GM12865 (cell line): ENCODE data around the gene OR2T1.
"Not testable (repeated sequence)": the region's sequence is repeated elsewhere in the genome, so short reads cannot be mapped to it uniquely, and the experiment has no call there.

Experiments
- DNase-seq: peaks from one replicate; pipeline ENCODE4 v3.0.0; 2010; ENCODE audit warnings: low read depth
- H3K4me3 ChIP-seq: 2 replicates; pipeline ENCODE4 v1.5.1; 2011; ENCODE audit warnings: mild to moderate bottlenecking, low read depth, low read length, control low read depth
- CTCF ChIP-seq: IDR thresholded peaks from 2 replicates; pipeline ENCODE4 v1.5.1; 2011; ENCODE audit warnings: low read length, control low read depth, low read depth, inconsistent platforms; ENCODE audit not compliant: insufficient read depth; ENCODE audit errors: missing control alignments

The OR2T1 gene

GRCh38 chr1:248406721-248407692 lies 4.2 kb downstream of the OR2T1 start:
- TF ChIP-seq CTCF = no peak
- no peak overlapping the region for H3K4me3 ChIP-seq
- DNase-seq = no peak

- H3K4me3 ChIP-seq = no peak overlapping the region
- DNase-seq = no peak
- TF ChIP-seq CTCF = no peak
Measured at GRCh38 chr1:248416226-248416625, 13.4 kb downstream of the OR2T1 start.

- no peak for DNase-seq
- TF ChIP-seq CTCF = no peak
- no peak overlapping the region for H3K4me3 ChIP-seq
Measured at GRCh38 chr1:248417854-248418253, 15.0 kb downstream of the OR2T1 start.

GRCh38 chr1:248421384-248421783 lies 18.5 kb downstream of the OR2T1 start:
- H3K4me3 ChIP-seq = no peak overlapping the region
- no peak for DNase-seq
- TF ChIP-seq CTCF = no peak

- DNase-seq, H3K4me3 ChIP-seq: not testable (repeated sequence)
Measured at GRCh38 chr1:248427526-248428191, 24.8 kb downstream of the OR2T1 start.

- H3K4me3 ChIP-seq = not testable (repeated sequence)
- peak; percentile 35 for DNase-seq
Measured at GRCh38 chr1:248428192-248428533, 25.3 kb downstream of the OR2T1 start.

GRCh38 chr1:248431683-248432082 lies 28.8 kb downstream of the OR2T1 start:
- not testable (repeated sequence) for H3K4me3 ChIP-seq

GRCh38 chr1:248432201-248432600 lies 29.4 kb downstream of the OR2T1 start:
- not testable (repeated sequence) for H3K4me3 ChIP-seq
- DNase-seq = peak; percentile 45

More at GRCh38 chr1:248431683-248432082, 28.8 kb downstream of the OR2T1 start:
- DNase-seq = not testable (repeated sequence)

- H3K4me3 ChIP-seq, DNase-seq: not testable (repeated sequence)
Measured at GRCh38 chr1:248433811-248434415, 31.1 kb downstream of the OR2T1 start.

GRCh38 chr1:248434913-248435312 lies 32.1 kb downstream of the OR2T1 start:
- peak; percentile 27 for DNase-seq
- not testable (repeated sequence) for H3K4me3 ChIP-seq

- not testable (repeated sequence) for DNase-seq, H3K4me3 ChIP-seq
Measured at GRCh38 chr1:248436303-248436702, 33.5 kb downstream of the OR2T1 start.

GRCh38 chr1:248438668-248439067 lies 35.8 kb downstream of the OR2T1 start:
- not testable (repeated sequence) for H3K4me3 ChIP-seq, DNase-seq

GRCh38 chr1:248439283-248439682 lies 36.4 kb downstream of the OR2T1 start:
- not testable (repeated sequence) for H3K4me3 ChIP-seq, DNase-seq
